GM23248 (cell line): ENCODE data around the gene ZNF716. TPM values are rescaled to one million over a fixed set of nuclear protein-coding genes. Genes with fewer than 3 reads are reported as not detected.
"Not testable (repeated sequence)": the region's sequence is repeated elsewhere in the genome, so short reads cannot be mapped to it uniquely, and the experiment has no call there.

Experiments used
- DNase-seq: peaks from one replicate; pipeline ENCODE4 v3.0.0-alpha.2; 2015
- H2AFZ ChIP-seq: fragments of 200-600 bp; sonication (generic); 2 replicates; pipeline ENCODE4 v1.6.1; 2016; ENCODE audit warnings: antibody characterized with exemption
- H3F3A ChIP-seq: fragments of 200-600 bp; sonication (generic); 2 replicates; pipeline ENCODE4 v1.6.1; 2016; ENCODE audit warnings: mild to moderate bottlenecking, antibody characterized with exemption, mixed run types; ENCODE audit not compliant: insufficient read depth
- H3K27ac ChIP-seq: fragments of 200-600 bp; sonication (generic); 2 replicates; pipeline ENCODE4 v1.5.1; 2016; ENCODE audit warnings: mild to moderate bottlenecking
- H3K27me3 ChIP-seq: fragments of 200-600 bp; sonication (generic); replicated peaks from 2 replicates; pipeline ENCODE4 v1.6.1; 2016; ENCODE audit warnings: mild to moderate bottlenecking; ENCODE audit not compliant: insufficient read depth
- H3K36me3 ChIP-seq: fragments of 200-600 bp; sonication (generic); 2 replicates; pipeline ENCODE4 v1.6.1; 2016; ENCODE audit warnings: low read depth, mild to moderate bottlenecking
- H3K4me1 ChIP-seq: fragments of 200-600 bp; sonication (generic); 2 replicates; pipeline ENCODE4 v1.6.1; 2016; ENCODE audit warnings: mild to moderate bottlenecking; ENCODE audit not compliant: insufficient read depth
- H3K4me2 ChIP-seq: fragments of 200-600 bp; sonication (generic); one replicate; pipeline ENCODE4 v1.6.1; 2016; ENCODE audit warnings: mild to moderate bottlenecking; ENCODE audit not compliant: unreplicated experiment
- H3K4me3 ChIP-seq: fragments of 200-600 bp; sonication (generic); 2 replicates; pipeline ENCODE4 v1.5.1; 2016; ENCODE audit warnings: mild to moderate bottlenecking
- H3K79me2 ChIP-seq: fragments of 200-600 bp; sonication (generic); 2 replicates; pipeline ENCODE4 v1.6.1; 2016; ENCODE audit warnings: mild to moderate bottlenecking; ENCODE audit not compliant: insufficient read depth
- H3K9ac ChIP-seq: fragments of 200-600 bp; sonication (generic); 2 replicates; pipeline ENCODE4 v1.6.1; 2016; ENCODE audit warnings: mild to moderate bottlenecking
- H3K9me2 ChIP-seq: fragments of 200-600 bp; sonication (generic); 2 replicates; pipeline ENCODE4 v1.6.1; 2016; ENCODE audit warnings: mixed run types, mild to moderate bottlenecking, moderate library complexity; ENCODE audit not compliant: insufficient read depth
- H3K9me3 ChIP-seq: fragments of 200-600 bp; sonication (generic); one replicate; pipeline ENCODE4 v1.6.1; 2017; ENCODE audit warnings: low read depth
- H4K20me1 ChIP-seq: fragments of 200-600 bp; sonication (generic); 2 replicates; pipeline ENCODE4 v1.6.0; 2016; ENCODE audit not compliant: insufficient read depth
- EZH2 ChIP-seq: fragments of 200-600 bp; sonication (generic); IDR thresholded peaks from 2 replicates; pipeline ENCODE4 v1.6.1; 2018; ENCODE audit warnings: antibody characterized with exemption, mild to moderate bottlenecking; ENCODE audit not compliant: insufficient read depth, poor library complexity, severe bottlenecking
- EZH2phosphoT487 ChIP-seq: fragments of 200-600 bp; sonication (generic); IDR thresholded peaks from 2 replicates; pipeline ENCODE4 v1.6.1; 2018; ENCODE audit warnings: antibody characterized with exemption, moderate library complexity, mild to moderate bottlenecking, low read depth; ENCODE audit not compliant: insufficient read depth
- WGBS, 2 experiments: methylation state at CpG; one replicate each; pipeline ENCODE4 v1.1.6; 2015 to 2017; ENCODE audit warnings: low lambda C conversion rate in 2 of 2, low coverage in 1 of 2; ENCODE audit errors: missing lambda C conversion rate in 2 of 2; 5-methylcytosine and 5-hydroxymethylcytosine counted together
- in situ Hi-C: fragments of 300-500 bp; cut with MboI; formaldehyde crosslinking; loops from 2 replicates; pipeline ENCODE4 v1.15.0; 2020
- polyA plus RNA-seq: library from polyadenylated mRNA; unstranded; fragments of >200 nt; fragmentation: Nextera tagmentation; extraction: Ambion mirVana; gene quantifications from 2 replicates; pipeline ENCODE4 v1.2.1, GENCODE V29; 2016
- total RNA-seq: library from RNA; depleted of rRNA; stranded (reverse); fragments of >200 nt; shearing (Covaris generic); gene quantifications from 2 replicates; pipeline ENCODE4 v1.2.3, GENCODE V29; 2014; rRNA removed

ZNF716 gene
- total RNA-seq (not detected in 2 replicates), polyA plus RNA-seq (not detected in 2 replicates)

DNA sequence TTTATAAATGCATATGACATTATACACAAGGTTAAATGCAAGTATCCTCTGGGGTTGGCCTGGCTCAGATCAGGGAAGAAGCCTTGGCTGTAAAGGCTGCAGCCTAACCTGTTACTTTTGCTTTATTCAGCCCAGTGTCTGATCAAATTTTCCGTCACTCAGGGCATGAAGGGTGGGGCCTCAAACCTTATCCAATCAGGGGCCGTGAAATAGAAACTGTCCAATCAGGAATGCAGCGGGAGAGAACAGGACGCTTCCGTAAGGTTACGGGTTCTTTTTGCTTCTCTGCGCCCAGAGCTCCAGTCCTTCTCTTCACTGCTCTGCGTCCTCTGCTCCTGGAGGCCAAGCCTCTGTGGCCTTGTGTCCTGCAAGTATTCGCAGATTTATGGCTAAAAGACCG, at the start of gene ZNF716:
Gene ZNF716 (plus strand): TSS at position 274 of the 400 bp plus-strand sequence. CDS start 112 bp downstream, at position 386.
- Histone ChIP-seq H3K4me2 (no peak within 1 kb of the TSS), H3K79me2 (no peaks in the 10 kb centered on the region), H3K9me2 (no peaks in the 10 kb centered on the region), H4K20me1 (no peaks in the 10 kb centered on the region), H3K36me3 (no peaks in the 10 kb centered on the region), H3K4me1 (no peaks in the 10 kb centered on the region), H3K9me3 (no peaks in the 10 kb centered on the region), H3K9ac (no peak within 1 kb of the TSS), H3F3A (no peaks in the 10 kb centered on the region), H3K27ac (no peak within 1 kb of the TSS), H3K27me3 (no peaks in the 10 kb centered on the region), H3K4me3 (no peak within 1 kb of the TSS), H2AFZ (no peak within 1 kb of the TSS)
- in situ Hi-C loops, result no loop called here
- WGBS, 2 experiments, result 47 to 51% methylated on average over 10 of the region's 10 CpGs
- no peak for DNase-seq
- TF ChIP-seq EZH2phosphoT487 (no peak), EZH2 (no peak)

GRCh38 chr7:57400531-57401155, 49.3 kb upstream of the ZNF716 start:
- H3K9me3 ChIP-seq, result no peaks in the 10 kb centered on the region
- H3K4me2 ChIP-seq, result no peak overlapping the region
- no peaks in the 10 kb centered on the region for H3K79me2 ChIP-seq
- H3K9ac ChIP-seq, result no peak overlapping the region
- H3K4me1 ChIP-seq, result no peaks in the 10 kb centered on the region
- TF ChIP-seq EZH2, result no peak
- TF ChIP-seq EZH2phosphoT487, result no peak
- H2AFZ ChIP-seq, result no peak overlapping the region
- no peak overlapping the region for H3K27ac ChIP-seq
- no peak for DNase-seq
- H3F3A ChIP-seq, result no peaks in the 10 kb centered on the region
- in situ Hi-C loops, result no loop called here
- 53 to 55% methylated on average over 10 of the region's 10 CpGs for WGBS, 2 experiments
- no peaks in the 10 kb centered on the region for H3K27me3 ChIP-seq
- H4K20me1 ChIP-seq, result no peaks in the 10 kb centered on the region
- H3K9me2 ChIP-seq, result no peaks in the 10 kb centered on the region
- no peak overlapping the region for H3K4me3 ChIP-seq
- H3K36me3 ChIP-seq, result no peaks in the 10 kb centered on the region

DNA sequence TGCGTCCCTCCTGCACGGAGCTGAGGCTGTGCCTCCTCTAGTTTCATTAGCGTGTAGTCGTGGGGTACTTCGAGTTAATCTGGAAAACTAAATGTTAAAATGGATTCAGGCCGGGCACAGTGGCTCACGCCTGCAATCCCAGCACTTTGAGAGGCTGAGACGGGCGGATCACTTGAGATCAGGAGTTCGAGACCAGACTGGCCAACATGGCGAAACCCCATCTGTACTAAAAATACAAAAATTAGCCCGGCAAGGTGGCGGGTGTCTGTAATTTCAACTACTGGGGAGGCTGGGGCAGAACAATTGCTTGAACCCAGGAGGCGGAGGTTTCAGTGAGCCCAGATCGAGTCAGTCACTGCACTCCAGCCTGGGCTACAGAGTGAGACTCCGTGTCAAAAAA, 46.9 kb upstream of the ZNF716 start:
- H4K20me1 ChIP-seq, in situ Hi-C loops, H3K79me2 ChIP-seq, DNase-seq, H3K36me3 ChIP-seq, H3K27me3 ChIP-seq, H3K9me3 ChIP-seq, H3K9me2 ChIP-seq, H3K4me1 ChIP-seq, H3K4me2 ChIP-seq, H3K4me3 ChIP-seq, H3F3A ChIP-seq, H3K27ac ChIP-seq, H3K9ac ChIP-seq, H2AFZ ChIP-seq: not testable (repeated sequence)
- 43 to 48% methylated on average over 16 of the region's 16 CpGs for whole genome bisulfite sequencing, 2 experiments

GRCh38 chr7:57403601-57404342, 46.2 kb upstream of the ZNF716 start:
- Histone ChIP-seq H3K27me3 (no peaks in the 10 kb centered on the region), H3K36me3 (no peaks in the 10 kb centered on the region), H3K79me2 (no peaks in the 10 kb centered on the region), H3K9ac (no peak overlapping the region), H3F3A (no peaks in the 10 kb centered on the region), H3K4me1 (no peaks in the 10 kb centered on the region), H2AFZ (no peak overlapping the region), H3K9me3 (no peaks in the 10 kb centered on the region), H3K4me2 (no peak overlapping the region), H4K20me1 (no peaks in the 10 kb centered on the region), H3K4me3 (no peak overlapping the region), H3K9me2 (no peaks in the 10 kb centered on the region), H3K27ac (no peak overlapping the region)
- no peak for TF ChIP-seq EZH2
- TF ChIP-seq EZH2phosphoT487, result no peak
- WGBS, 2 experiments, result 21 to 22% methylated on average over 22 to 36 of the region's 36 CpGs
- in situ Hi-C loops, result no loop called here
- DNase-seq, result no peak
